ENCODE results near the gene ITGA6.

Gene ITGA6

DNA sequence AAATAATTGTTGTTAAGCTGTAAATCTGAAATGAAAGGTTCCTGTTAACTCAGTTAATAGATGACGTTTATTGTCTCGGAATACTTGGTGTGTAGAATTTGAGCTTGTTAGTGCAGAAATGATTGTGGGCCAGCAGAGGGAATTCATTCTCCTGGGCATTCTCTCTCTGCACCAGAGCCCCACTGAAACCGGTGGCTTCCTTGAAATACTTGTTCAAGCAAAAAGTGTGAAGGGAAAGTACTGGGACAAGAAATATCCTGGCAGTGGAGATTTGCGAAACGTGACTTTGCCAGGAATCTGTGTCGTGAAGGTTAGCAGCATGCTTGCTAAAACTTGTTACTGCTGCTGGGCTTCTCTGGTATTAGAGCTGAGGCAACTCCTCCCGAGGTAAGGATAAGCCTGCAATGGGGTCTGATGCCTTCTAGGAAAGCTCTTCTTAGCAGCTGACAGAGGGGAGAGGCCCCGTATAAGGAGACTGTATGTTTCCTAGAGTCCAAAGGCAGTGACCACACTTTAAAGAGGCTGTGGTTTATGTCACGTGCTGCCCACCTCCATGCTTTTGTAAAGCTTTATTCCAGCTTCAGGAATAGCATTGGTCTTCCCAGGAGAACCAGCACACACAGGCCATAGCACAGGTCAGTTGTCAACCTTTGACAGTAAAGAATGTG is 2.0 kb downstream of the ITGA6 start:
- ChIA-PET POLR2A (interaction anchor here (0.9 to 4.0 kb wide), 2 partner anchors 11 to 19 kb away, joined by 3 to 48 read pairs; no protein-coding TSS in a partner anchor), CTCF (interaction anchor here (0.6 to 5.4 kb wide), 10 partner anchors 10 to 302 kb away, joined by 3 to 60 read pairs (median 3); no protein-coding TSS in a partner anchor)
- TF ChIP-seq ZIC2 (tag by site-specific recombination; IDR thresholded peaks at IDR 0.05) (no peak), ZBTB8A (tag by site-specific recombination; IDR thresholded peaks at IDR 0.05) (no peak), IKZF3 (tag by site-specific recombination; IDR thresholded peaks at IDR 0.05) (no peak), ZNF112 (tag by site-specific recombination; IDR thresholded peaks at IDR 0.05) (no peak), GLIS1 (tag by site-specific recombination; IDR thresholded peaks at IDR 0.05) (no peak), PBX3 (CRISPR knock-in tag; IDR thresholded peaks at IDR 0.05) (no peak), ZNF211 (tag by site-specific recombination; IDR thresholded peaks at IDR 0.05; ENCODE audit: low read depth) (no peak), ZNF157 (tag by site-specific recombination; IDR thresholded peaks at IDR 0.05) (no peak), ZNF449 (tag by site-specific recombination; IDR thresholded peaks at IDR 0.05) (0 out of 2 replicates have a peak, but pooled peaks have one; percentile 16), ZNF133 (tag by site-specific recombination; IDR thresholded peaks at IDR 0.05) (no peak), ZNF140 (tag by site-specific recombination; IDR thresholded peaks at IDR 0.05) (no peak), REPIN1 (tag by site-specific recombination; IDR thresholded peaks at IDR 0.05; ENCODE audit: low read depth) (no peak), ZNF560 (tag by site-specific recombination; IDR thresholded peaks at IDR 0.05; ENCODE audit: borderline replicate concordance) (no peak), ZBTB20 (tag by site-specific recombination; IDR thresholded peaks at IDR 0.05) (peak; percentile 79), ZSCAN23 (tag by site-specific recombination; IDR thresholded peaks at IDR 0.05) (no peak), HOXC10 (CRISPR knock-in tag; IDR thresholded peaks at IDR 0.05) (no peak), ZNF785 (tag by site-specific recombination; IDR thresholded peaks at IDR 0.05) (no peak), ZNF280C (tag by site-specific recombination; IDR thresholded peaks at IDR 0.05) (no peak), ZNF548 (tag by site-specific recombination; IDR thresholded peaks at IDR 0.05) (no peak)
- TF ChIP-seq, protein P1, sequence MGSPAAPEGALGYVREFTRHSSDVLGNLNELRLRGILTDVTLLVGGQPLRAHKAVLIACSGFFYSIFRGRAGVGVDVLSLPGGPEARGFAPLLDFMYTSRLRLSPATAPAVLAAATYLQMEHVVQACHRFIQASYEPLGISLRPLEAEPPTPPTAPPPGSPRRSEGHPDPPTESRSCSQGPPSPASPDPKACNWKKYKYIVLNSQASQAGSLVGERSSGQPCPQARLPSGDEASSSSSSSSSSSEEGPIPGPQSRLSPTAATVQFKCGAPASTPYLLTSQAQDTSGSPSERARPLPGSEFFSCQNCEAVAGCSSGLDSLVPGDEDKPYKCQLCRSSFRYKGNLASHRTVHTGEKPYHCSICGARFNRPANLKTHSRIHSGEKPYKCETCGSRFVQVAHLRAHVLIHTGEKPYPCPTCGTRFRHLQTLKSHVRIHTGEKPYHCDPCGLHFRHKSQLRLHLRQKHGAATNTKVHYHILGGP (tag by site-specific recombination; IDR thresholded peaks at IDR 0.05) = peak; percentile 70
- TF ChIP-seq, protein P2, sequence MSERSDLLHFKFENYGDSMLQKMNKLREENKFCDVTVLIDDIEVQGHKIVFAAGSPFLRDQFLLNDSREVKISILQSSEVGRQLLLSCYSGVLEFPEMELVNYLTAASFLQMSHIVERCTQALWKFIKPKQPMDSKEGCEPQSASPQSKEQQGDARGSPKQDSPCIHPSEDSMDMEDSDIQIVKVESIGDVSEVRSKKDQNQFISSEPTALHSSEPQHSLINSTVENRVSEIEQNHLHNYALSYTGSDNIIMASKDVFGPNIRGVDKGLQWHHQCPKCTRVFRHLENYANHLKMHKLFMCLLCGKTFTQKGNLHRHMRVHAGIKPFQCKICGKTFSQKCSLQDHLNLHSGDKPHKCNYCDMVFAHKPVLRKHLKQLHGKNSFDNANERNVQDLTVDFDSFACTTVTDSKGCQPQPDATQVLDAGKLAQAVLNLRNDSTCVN (tag by site-specific recombination; optimal IDR thresholded peaks at IDR 0.05) = no peak
- H3K4me1 ChIP-seq (ENCODE audit: control insufficient read depth, insufficient read depth, low read length) = peaks cover 11% of the 10 kb centered on the region; the same call in 1 of the 2 replicates
- H3K9me3 ChIP-seq (ENCODE audit: control insufficient read depth, insufficient read depth, low read depth, low read length) = no peaks in the 10 kb centered on the region
- peak overlapping the region; percentile 39; the same call in 1 of the 2 replicates for H3K27ac ChIP-seq (ENCODE audit: extremely low read depth, low read depth, low read length)
- no peaks in the 10 kb centered on the region for H3K36me3 ChIP-seq (ENCODE audit: control insufficient read depth in 2 of 2, insufficient read depth in 1 of 2, low read length in 2 of 2)
- H3K4me3 ChIP-seq (ENCODE audit: low read depth, low read length) = peak overlapping the region; percentile 77

All from HEK293 (cell line).